ENCODE measurements around the gene MRPS11.

GRCh38 chr15:88456733-88457132, 10.8 kb upstream of the MRPS11 start:
- TF ChIP-seq POLR2A (IDR thresholded peaks at IDR 0.05; ENCODE audit: low read length) (no peak), GATA1 (IDR thresholded peaks at IDR 0.05; ENCODE audit: low read depth, low read length) (no peak)
